GM18517 (cell line): ENCODE results near the gene RAP1B.
A peak's percentile ranks its signal among the peaks of the same experiment; 100 is the strongest.

Source experiments
- ATAC-seq: cut with Tn5 transposase; IDR thresholded peaks from one replicate; pipeline ENCODE4 v1.9.1; 2021; ENCODE audit warnings: mild to moderate bottlenecking, moderate library complexity; ENCODE audit not compliant: unreplicated experiment

Gene RAP1B

DNA sequence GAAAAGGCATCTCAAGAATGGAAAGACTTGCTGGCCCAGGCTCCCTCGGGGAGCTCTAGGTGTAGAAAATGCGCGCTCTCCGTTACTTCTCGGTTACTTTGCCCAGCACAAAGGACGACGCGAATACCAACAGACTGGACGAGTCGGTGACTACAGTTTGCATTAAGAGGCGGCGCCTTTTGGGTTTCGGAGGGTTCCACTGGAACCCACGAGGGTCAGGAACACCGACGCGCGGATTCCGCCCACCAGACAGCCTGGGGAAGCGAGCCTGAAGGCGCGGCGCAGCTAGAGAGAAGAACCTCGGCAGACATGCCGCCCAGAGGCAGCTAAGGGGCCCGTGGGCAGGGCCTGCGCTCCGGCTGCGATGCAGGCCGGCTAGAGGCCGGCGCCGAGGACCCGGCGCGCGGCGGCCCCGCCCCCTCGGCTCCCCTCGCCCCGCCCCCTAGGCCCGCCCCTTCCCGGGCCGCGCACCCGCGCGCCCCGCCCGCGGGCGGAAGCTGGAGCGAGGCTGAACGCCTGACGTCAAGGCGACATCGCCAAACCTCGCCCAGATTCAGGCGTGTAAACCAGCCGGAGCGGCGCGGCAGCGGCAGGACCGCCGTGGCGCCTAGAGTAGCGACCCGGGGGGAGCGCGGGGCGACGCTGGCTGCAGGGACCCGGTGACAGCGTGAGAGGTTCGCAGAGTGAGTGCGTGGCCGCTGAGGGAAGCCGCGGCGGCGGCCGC is at the start of gene RAP1B:
TSS of gene RAP1B (plus strand) at position 530 of the 724 bp plus-strand sequence. CDS start 37,826 bp downstream, outside the sequence.
- ATAC-seq, result peak; percentile 83

DNA sequence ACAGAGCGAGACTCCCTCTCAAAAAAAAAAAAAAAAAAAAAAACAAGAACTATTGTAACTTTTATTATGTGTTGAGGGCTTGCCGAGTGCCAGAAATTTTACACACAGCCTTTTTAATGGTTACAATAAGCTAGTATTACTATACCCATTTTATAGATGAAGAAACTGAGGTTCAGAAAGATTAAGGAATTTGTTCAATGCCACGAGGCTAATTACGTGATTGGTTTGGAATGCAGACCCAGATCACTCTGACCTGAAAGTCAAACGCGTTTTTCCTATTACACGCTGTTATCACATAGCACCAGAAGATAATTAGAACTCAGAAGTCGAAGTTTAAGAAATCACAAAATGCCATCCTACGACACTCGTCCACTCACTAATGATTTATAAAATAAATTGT is 48.9 kb upstream of the RAP1B start:
- ATAC-seq, result no peak

DNA sequence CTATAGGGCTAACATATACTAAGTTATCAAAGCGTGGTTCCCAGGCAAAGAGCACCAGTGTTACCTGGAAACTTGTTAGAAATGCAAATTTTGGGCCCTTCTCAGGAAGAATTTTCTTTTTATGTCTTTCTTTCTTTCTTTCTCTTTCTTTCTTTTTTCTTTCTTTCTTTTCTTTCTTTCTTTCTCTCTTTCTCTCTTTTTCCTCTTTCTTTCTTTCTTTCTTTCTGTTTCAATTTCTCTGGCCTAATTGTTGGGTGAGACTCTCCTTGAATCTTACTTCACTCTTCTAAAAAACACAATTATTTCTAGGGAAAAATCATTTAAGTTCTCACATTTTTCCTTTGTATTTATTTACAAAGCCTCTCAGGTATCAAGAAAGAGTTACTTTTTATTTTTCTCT is 46.5 kb upstream of the RAP1B start:
- no peak for ATAC-seq

DNA sequence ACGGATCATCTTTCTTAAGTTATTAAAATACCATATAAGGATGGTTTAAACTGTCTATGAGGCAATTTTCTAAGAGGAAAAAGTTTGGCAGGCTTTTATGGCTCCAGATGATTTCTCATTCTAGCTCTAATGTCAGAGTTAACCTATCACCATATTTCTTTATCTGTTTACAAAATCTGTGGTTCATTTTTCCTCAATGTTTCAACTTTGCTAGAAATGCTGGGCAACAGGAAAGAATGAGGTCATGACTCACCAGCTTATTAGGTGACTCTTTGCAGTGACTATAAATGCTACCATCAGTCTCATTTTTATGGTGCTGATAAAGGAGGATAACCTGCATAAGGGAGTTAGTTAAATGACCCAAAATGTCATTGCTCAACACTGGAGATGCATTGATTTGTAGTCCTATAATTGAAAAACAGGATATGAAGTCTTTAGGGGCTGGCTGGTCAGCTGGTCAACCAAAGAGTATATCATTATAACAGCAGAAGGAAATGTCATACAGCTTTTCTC is 45.3 kb upstream of the RAP1B start:
- no peak for ATAC-seq

DNA sequence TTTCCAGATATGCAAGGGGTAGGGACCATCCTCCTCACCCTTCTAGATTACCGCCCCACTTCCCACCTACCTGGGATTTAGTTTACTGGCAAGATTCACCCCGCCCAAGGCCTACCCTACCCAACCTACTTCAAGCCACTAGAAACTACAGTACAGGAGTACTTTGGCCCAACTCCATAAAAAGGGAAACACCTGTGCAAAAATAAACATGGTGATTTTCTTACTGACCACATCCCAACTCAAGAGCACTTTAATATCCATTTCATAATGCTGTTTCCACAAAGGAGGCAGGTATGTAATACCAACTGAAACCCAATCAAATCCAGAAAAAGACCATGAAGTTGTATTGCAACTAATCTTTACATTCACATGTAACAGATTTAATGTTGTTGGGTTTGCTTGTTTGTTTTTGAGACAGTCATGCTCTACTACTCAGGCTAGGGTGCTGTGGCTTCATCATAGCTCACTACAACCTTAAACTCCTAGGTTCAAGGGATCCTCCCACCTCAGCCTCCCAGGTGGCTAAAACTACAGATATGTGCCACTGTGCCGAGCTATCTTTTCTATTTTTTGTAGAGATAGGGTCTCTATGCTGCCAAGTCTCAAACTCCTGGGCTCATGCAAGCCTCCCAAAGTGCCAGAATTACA is 41.7 kb upstream of the RAP1B start:
- no peak for ATAC-seq

DNA sequence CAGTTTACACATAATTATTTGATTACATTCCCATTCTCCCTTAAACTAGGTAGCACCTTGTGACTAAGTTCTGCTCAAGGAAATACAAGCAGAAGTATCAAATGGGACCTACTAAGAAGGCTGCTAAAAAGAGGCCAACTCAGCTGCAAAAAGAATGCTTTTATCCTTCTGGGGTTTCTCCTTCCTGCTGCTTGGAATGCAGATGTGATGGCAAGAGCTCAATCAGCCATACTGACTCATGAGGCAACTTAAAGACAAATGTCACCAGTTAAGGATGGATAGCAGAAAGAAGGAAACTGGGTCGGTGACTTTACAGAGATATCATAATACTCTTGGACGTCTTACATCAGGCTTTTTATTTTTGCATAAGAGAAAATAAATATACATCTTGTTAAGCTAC is 38.0 kb upstream of the RAP1B start:
- ATAC-seq, result no peak

DNA sequence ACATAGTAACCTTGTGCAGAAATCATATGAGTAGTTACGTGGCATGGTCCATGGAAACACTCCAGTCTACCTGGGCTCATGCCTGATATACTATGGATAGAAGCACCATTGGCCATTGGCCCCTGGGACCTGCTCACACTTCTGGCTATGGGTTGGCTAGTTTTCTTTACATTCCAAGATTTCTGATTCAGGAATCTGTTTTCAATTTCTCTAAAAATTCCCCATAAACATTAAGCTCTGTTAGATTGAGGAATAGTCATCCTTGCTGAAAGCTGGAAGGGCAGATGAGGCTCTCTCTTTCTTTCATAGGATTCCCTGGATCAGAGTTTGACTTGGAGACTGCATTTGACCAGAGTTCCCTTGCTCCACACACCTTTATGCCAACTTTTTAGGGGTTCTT is 37.3 kb upstream of the RAP1B start:
- ATAC-seq, result no peak

DNA sequence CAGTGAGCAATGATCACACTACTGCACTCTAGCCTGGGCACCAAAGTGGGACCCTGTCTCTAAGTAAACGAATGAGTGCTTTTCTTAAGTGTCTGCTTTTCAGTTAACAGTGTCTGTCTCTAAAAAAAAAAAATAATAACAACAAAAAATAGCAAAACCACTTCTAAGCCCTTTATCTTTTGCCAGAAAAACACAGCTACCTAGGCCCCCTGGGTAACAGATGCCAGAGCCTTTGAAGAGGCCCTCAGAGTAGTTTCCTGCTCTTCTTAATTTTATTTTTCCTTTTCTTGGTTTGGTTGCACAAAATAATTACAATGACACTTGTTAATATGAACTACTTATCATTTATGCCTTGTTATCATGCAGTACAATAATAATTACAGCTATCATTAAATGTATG is 32.8 kb upstream of the RAP1B start:
- ATAC-seq, result no peak

DNA sequence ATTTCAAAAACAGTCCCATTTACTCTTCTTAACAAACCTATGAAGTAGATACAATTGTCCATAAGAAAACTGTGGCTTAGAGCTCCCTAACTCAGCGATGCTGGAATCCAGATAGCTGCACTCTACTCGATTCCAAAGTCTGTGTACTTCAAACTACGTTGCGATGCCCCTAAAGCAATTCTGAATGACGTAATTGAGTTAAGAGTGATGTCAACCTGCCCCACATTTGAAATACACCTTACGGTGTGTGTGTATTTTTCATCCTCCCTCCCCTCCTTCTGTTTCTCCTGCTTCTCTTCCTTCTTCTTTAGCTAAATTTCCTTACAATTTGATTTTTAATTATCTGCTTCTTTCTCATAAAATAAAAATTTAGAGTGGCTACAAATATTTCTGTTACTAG is 31.9 kb upstream of the RAP1B start:
- no peak for ATAC-seq

DNA sequence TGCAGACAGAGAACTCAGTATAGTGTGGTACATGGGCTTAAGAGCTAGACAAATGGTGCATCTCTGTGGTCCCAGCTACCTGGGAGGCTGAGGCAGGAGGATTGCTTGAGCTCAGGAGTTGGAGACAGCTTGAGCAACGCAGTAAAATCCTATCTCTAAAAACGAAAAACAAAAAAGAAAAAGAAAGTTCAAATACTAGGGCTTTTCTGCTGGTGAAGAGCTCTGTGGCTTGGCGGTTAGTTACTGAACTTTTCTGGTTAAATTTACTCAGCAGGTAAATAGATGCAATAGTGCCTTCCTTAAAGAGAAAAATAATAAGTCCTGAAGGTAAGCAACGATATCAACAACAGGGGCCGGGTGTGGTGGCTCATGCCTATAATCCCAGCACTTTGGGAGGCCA is 31.4 kb upstream of the RAP1B start:
- no peak for ATAC-seq

DNA sequence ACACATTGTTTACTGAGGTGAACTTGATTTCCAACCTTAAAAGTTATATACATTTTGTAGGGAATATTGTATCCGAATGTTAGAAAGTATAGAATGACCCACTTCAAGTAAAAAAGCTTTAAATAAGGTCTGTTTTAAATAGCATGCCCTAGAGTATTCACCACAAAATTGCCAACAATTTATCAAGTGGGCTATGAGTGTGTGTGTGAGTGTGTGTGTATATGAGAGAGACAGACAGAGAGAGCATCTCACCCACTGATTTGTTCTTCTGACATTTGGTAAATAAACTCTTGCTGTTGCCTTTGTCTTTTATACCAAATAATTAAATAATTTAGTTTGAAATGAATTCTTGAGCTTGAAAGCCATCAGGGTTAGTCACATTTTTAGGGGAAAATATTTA is 29.8 kb upstream of the RAP1B start:
- no peak for ATAC-seq

DNA sequence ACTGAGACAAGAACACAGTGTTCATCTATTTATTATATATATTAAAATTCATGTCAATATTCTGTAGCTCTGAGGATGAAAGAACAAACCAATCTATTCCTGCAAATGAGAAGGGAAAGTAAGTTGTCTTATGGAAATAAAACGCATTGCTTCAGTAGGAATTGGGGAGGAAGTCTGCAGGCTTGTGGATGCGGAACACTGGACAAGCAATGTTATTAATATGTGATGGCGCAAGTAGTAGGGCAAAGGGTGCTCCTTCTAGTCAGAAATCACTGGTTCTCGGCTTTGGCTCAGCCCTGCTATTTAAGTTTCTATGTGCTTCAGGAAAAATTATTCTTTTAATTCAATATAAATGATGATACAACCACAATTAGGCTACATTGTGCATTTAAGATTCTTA is 28.8 kb upstream of the RAP1B start:
- ATAC-seq, result no peak

DNA sequence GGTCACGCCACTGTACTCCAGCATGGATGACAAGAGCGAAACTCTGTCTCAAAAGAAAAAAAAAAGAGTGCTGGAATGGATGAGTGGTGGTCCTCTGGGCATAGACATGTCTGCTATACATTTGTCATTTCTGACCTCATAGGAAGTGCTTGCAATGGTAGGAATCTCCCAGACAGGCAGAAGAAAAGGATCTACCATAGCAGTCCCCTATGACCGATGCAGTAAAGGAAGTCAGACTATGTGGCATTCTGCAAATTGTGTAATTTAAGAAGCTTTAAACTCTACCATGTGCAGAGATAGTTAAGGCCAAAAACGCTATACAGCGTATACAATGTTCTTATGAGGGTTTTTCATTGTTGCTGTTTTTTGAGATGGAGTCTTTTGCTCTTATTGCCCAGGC is 24.7 kb upstream of the RAP1B start:
- ATAC-seq, result no peak

DNA sequence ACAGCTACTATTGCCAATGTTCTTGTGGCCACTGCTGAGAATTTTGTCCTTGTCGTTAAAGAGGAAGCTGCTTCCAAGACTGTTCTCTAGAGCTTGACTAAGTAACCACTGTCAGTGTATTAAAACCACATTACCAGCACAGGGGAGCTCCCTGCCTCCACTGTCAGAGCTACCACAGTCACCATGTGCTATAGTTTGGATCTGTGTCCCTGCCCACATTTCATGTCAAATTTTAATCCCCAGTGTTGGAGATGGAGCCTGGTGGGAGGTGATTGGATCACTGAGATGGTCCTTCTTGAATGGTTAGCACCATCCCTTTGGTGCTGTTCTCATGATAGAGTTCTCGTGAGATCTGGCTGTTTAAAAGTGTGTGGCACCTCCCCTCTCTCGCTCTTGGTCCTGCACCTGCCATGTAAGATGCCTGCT is 23.2 kb upstream of the RAP1B start:
- ATAC-seq, result no peak

DNA sequence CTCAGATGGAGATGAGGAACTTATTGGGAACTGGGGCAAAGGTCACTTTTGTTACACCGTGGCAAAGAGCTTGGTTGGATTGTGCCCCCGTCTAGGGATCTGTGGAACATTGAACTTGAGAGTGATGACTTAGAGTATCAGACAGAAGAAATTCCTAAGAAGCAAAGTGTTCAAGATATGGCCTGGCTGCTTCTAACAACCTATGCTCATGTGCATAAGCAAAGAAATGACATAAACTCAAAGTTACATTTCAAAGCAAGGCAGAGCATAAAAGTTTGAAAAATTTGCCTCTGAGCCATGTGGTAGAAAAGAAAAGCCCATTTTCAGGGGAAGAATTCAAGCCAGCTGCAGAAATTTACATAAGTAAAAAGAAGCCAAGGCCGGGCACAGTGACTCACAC is 21.5 kb upstream of the RAP1B start:
- ATAC-seq, result no peak

DNA sequence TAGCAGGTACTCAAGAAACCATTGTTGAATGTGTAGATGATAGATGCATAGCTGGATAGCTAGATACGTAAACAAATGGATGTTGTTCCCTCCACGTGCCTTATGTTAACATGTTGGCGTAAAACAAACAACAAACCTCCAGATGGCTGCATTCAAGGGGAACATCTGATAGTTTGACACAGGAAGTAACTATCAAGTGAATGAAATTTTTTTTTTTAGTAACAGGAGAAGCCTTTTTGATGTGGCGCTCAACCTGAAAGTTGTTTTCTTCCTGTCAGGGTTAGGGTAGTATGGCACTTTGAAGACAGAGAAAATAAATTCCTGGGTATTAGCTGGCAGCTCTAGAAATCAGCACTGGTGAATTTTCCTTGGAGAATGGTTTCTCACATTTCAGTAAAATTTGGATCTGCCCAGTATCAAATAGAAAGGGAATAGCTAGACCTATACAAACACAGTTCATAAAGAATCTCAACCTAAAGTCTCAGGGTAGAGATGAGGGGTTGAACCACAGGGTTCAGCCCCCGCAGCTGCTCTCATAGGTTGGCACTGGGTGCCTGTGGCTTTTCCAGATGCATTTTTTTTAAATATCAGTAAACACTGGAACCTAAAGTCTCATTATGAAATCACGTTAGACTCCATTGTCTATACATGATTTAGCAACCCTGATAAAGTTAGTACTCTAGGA is 18.8 kb upstream of the RAP1B start:
- no peak for ATAC-seq

DNA sequence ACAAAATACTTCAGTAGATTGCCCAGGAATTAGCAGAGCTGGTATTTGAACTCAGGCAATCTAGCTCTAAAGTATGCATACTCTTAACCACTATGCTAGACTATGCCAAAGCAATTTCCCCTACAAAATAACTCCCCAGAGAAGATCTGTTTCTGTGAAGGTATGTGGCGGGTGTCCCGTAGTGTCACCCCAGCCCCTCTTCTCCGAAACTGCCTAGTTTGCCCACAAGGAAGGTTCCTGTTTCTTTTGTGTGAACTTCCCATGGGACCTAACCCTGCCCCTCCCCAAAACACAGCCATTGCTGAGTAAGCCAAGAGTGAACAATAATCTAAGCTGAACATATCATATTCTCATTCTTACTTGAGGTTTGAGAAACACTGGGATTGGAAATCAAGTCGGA is 15.5 kb upstream of the RAP1B start:
- ATAC-seq, result no peak

DNA sequence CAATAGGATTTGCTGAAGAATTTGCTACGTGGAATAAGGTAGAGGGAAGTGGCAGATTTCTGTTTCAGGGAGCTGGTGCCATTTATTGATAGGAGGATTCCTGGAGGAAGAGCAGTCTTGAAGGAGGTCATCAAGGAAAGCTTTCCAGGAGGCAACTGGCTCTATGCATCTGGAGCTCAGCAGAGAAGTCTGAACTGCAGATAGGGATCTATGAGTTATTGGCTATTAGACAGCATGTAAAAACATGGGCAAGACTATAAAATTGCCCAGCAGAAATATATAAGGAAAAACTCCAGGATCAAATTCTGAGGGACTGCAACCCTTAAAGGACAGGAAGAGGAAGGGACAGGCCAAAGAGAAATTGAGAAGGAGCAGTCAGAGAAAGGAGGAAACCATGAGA is 8.9 kb upstream of the RAP1B start:
- no peak for ATAC-seq

DNA sequence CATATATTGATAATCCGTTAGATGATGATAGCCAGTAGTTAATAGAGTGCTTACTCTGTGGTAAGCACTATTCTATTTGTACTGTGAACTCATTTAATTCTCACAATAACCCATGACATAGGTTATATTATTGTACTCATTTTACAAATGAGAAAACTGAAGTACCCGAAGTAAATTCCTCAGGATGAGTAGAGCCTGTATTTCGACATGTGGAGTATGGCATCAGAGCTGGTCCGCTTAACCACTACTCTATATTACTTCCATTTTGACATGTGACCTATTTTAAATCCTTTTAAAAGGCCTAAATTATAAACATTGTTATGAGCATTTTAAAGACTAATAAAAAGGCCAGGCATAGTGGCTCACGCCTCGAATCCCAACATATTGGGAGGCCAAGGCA is 8.0 kb upstream of the RAP1B start:
- no peak for ATAC-seq

DNA sequence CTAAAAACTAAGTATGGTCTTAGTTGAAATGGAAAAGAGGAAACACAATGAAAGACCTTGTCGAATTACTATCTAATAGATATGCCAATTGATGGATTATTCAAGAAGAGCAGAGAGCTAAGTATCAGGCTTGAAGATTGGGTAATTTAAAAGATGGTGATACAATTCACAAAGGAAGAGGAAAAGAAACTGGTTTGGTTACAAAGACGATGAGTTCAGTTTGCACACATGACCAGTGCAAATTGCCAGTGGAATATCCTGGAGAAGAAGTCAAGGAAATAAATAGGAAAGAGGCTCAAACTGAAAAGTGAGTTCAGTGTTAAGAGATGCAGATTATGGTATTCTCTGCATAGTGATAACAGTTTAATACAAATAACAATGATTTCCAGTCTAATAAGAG is 2.5 kb upstream of the RAP1B start:
- no peak for ATAC-seq

DNA sequence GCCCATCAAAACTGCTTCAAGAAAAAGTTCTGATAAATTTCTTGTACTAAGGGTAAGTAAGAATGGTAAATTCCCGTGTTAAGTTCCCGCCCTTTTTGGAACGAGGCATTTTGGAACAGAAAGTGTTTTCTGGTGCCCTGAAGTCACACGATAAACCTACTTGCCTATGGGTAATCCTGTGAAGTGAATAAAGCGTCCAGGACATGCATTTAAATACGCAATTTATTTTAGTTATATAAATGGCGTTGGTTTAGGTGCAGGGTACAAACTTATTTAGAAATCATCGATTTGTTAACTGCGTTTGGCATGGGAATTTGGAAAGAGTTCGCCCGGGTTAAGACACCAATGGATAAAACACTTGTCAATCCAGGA is 715 bp upstream of the RAP1B start:
- no peak for ATAC-seq
